Neural cell (in vitro differentiated cells): ENCODE results near the gene AK6.

Experiments
- EP300 ChIP-seq: fragments of 450-650 bp; conservative IDR thresholded peaks from 2 replicates; pipeline ENCODE4 v1.6.1; 2014; ENCODE audit warnings: antibody characterized with exemption, mild to moderate bottlenecking, moderate library complexity; ENCODE audit not compliant: poor library complexity, severe bottlenecking
- EZH2 ChIP-seq: fragments of 200-600, 300-800 bp; shearing (Covaris generic), sonication (generic); IDR thresholded peaks from 2 replicates; pipeline ENCODE4 v1.6.1; 2014; ENCODE audit warnings: antibody characterized with exemption, low read length, borderline replicate concordance, mild to moderate bottlenecking; ENCODE audit not compliant: insufficient read depth, poor library complexity, severe bottlenecking
- MXI1 ChIP-seq: fragments of 450-650 bp; conservative IDR thresholded peaks from 2 replicates; pipeline ENCODE4 v1.6.1; 2014; ENCODE audit warnings: antibody characterized with exemption, mild to moderate bottlenecking; ENCODE audit not compliant: poor library complexity, severe bottlenecking
- POLR2AphosphoS5 ChIP-seq: IDR thresholded peaks from 2 replicates; pipeline ENCODE4 v1.6.1; 2012
- SMC3 ChIP-seq: fragments of 450-650 bp; conservative IDR thresholded peaks from 2 replicates; pipeline ENCODE4 v1.6.1; 2014; ENCODE audit warnings: antibody characterized with exemption, mild to moderate bottlenecking, moderate library complexity; ENCODE audit not compliant: poor library complexity
- TF ChIP-seq, protein P1 (sequence below): IDR thresholded peaks from 2 replicates; pipeline ENCODE4 v1.6.1; 2012; ENCODE audit warnings: borderline replicate concordance
- TF ChIP-seq, protein P2 (sequence below): fragments of 450-650 bp; IDR thresholded peaks from 2 replicates; pipeline ENCODE4 v1.5.1; 2014; ENCODE audit warnings: antibody characterized with exemption, mild to moderate bottlenecking, moderate library complexity; ENCODE audit not compliant: poor library complexity, severe bottlenecking

- TF ChIP-seq, protein P1, sequence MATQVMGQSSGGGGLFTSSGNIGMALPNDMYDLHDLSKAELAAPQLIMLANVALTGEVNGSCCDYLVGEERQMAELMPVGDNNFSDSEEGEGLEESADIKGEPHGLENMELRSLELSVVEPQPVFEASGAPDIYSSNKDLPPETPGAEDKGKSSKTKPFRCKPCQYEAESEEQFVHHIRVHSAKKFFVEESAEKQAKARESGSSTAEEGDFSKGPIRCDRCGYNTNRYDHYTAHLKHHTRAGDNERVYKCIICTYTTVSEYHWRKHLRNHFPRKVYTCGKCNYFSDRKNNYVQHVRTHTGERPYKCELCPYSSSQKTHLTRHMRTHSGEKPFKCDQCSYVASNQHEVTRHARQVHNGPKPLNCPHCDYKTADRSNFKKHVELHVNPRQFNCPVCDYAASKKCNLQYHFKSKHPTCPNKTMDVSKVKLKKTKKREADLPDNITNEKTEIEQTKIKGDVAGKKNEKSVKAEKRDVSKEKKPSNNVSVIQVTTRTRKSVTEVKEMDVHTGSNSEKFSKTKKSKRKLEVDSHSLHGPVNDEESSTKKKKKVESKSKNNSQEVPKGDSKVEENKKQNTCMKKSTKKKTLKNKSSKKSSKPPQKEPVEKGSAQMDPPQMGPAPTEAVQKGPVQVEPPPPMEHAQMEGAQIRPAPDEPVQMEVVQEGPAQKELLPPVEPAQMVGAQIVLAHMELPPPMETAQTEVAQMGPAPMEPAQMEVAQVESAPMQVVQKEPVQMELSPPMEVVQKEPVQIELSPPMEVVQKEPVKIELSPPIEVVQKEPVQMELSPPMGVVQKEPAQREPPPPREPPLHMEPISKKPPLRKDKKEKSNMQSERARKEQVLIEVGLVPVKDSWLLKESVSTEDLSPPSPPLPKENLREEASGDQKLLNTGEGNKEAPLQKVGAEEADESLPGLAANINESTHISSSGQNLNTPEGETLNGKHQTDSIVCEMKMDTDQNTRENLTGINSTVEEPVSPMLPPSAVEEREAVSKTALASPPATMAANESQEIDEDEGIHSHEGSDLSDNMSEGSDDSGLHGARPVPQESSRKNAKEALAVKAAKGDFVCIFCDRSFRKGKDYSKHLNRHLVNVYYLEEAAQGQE: no peak
- TF ChIP-seq EZH2 (no peak), POLR2AphosphoS5 (no peak), EP300 (no peak), MXI1 (no peak), SMC3 (no peak)
- TF ChIP-seq, protein P2, sequence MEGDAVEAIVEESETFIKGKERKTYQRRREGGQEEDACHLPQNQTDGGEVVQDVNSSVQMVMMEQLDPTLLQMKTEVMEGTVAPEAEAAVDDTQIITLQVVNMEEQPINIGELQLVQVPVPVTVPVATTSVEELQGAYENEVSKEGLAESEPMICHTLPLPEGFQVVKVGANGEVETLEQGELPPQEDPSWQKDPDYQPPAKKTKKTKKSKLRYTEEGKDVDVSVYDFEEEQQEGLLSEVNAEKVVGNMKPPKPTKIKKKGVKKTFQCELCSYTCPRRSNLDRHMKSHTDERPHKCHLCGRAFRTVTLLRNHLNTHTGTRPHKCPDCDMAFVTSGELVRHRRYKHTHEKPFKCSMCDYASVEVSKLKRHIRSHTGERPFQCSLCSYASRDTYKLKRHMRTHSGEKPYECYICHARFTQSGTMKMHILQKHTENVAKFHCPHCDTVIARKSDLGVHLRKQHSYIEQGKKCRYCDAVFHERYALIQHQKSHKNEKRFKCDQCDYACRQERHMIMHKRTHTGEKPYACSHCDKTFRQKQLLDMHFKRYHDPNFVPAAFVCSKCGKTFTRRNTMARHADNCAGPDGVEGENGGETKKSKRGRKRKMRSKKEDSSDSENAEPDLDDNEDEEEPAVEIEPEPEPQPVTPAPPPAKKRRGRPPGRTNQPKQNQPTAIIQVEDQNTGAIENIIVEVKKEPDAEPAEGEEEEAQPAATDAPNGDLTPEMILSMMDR: no peak
Observed at GRCh38 chr5:69416180-69416579, 46.9 kb upstream of the AK6 start.
